ENCODE data around the gene CASP8.
"Not testable (repeated sequence)": the region's sequence is repeated elsewhere in the genome, so short reads cannot be mapped to it uniquely, and the experiment has no call there.

The CASP8 gene

GRCh38 chr2:201234663-201235135 is 25.6 kb upstream of the CASP8 start:
- DNase-seq = no peak
- Mint-ChIP-seq H3K4me3 (peak overlapping the region; percentile 95 to 97), H3K9me3 (peaks cover 0 to 3% of the 10 kb centered on the region in 2 donors), H3K27ac (peak overlapping the region; percentile 96 to 97), H3K4me1 (peaks cover 58% of the 10 kb centered on the region), H3K27me3 (no peaks in the 10 kb centered on the region)
- no peak for ATAC-seq

GRCh38 chr2:201235860-201236811 is 24.2 kb upstream of the CASP8 start:
- no peaks in the 10 kb centered on the region for H3K27me3 Mint-ChIP-seq
- ATAC-seq = peak; percentile 6
- peak overlapping the region; percentile 85 to 97 for H3K4me3 Mint-ChIP-seq
- DNase-seq = peak; percentile 52
- peaks cover 8 to 10% of the 10 kb centered on the region in 2 donors for H3K9me3 Mint-ChIP-seq
- H3K4me1 Mint-ChIP-seq = peaks cover 54% of the 10 kb centered on the region
- peak overlapping the region; percentile 89 to 95 for H3K27ac Mint-ChIP-seq

- no peak for ATAC-seq
- Mint-ChIP-seq H3K4me3 (peak overlapping the region in 1 of 2 donors; percentile 97), H3K4me1 (peaks cover 43% of the 10 kb centered on the region), H3K27ac (peak overlapping the region in 1 of 2 donors; percentile 23), H3K27me3 (no peaks in the 10 kb centered on the region), H3K9me3 (peaks cover 8 to 14% of the 10 kb centered on the region in 2 donors)
- no peak for DNase-seq
These were observed 22.7 kb upstream of the CASP8 start for GRCh38 chr2:201237486-201238123.

GRCh38 chr2:201239167-201239935 is 21.0 kb upstream of the CASP8 start:
- DNase-seq, ATAC-seq, H3K4me3 Mint-ChIP-seq, H3K27me3 Mint-ChIP-seq: not testable (repeated sequence)
- Mint-ChIP-seq H3K27ac (peak overlapping the region; percentile 68 to 77), H3K4me1 (peaks cover 44% of the 10 kb centered on the region), H3K9me3 (peaks cover 8 to 14% of the 10 kb centered on the region in 2 donors)

GRCh38 chr2:201242571-201243277 is 17.6 kb upstream of the CASP8 start:
- ATAC-seq (no peak), DNase-seq (no peak)
- peaks cover 8 to 14% of the 10 kb centered on the region in 2 donors for H3K9me3 Mint-ChIP-seq
- no peak overlapping the region for H3K27ac Mint-ChIP-seq
- H3K27me3 Mint-ChIP-seq = no peaks in the 10 kb centered on the region
- peaks cover 50% of the 10 kb centered on the region for H3K4me1 Mint-ChIP-seq
- H3K4me3 Mint-ChIP-seq = no peak overlapping the region

- Mint-ChIP-seq H3K4me3 (no peak overlapping the region), H3K27ac (peak overlapping the region in 1 of 2 donors; percentile 76), H3K27me3 (no peaks in the 10 kb centered on the region), H3K9me3 (peaks cover 3 to 14% of the 10 kb centered on the region in 2 donors), H3K4me1 (peaks cover 56% of the 10 kb centered on the region)
- ATAC-seq = no peak
- no peak for DNase-seq
These were observed 15.5 kb upstream of the CASP8 start for GRCh38 chr2:201244829-201245228.

- ATAC-seq = no peak
- H3K4me3 Mint-ChIP-seq = no peak overlapping the region
These were observed 14.1 kb upstream of the CASP8 start for GRCh38 chr2:201246280-201246679.

GRCh38 chr2:201248288-201248844 is 12.0 kb upstream of the CASP8 start:
- Mint-ChIP-seq H3K27ac (peak overlapping the region in 1 of 2 donors; percentile 3), H3K9me3 (peaks cover 5 to 9% of the 10 kb centered on the region in 2 donors), H3K27me3 (no peaks in the 10 kb centered on the region), H3K4me3 (no peak overlapping the region), H3K4me1 (peaks cover 75% of the 10 kb centered on the region)
- no peak for DNase-seq
- ATAC-seq = no peak

More at GRCh38 chr2:201246280-201246679, 14.1 kb upstream of the CASP8 start:
- Mint-ChIP-seq H3K27ac (no peak overlapping the region), H3K9me3 (peaks cover 0 to 12% of the 10 kb centered on the region in 2 donors), H3K4me1 (peaks cover 61% of the 10 kb centered on the region), H3K27me3 (no peaks in the 10 kb centered on the region)
- DNase-seq = no peak

- H3K27ac Mint-ChIP-seq = no peak overlapping the region
- ATAC-seq (no peak), DNase-seq (no peak)
- H3K27me3 Mint-ChIP-seq = no peaks in the 10 kb centered on the region
- H3K4me3 Mint-ChIP-seq = no peak overlapping the region
- H3K4me1 Mint-ChIP-seq = peaks cover 77% of the 10 kb centered on the region
- peaks cover 5 to 9% of the 10 kb centered on the region in 2 donors for H3K9me3 Mint-ChIP-seq
These were observed 10.4 kb upstream of the CASP8 start for GRCh38 chr2:201249889-201250288.

- H3K4me1 Mint-ChIP-seq = peaks cover 78% of the 10 kb centered on the region
- H3K9me3 Mint-ChIP-seq = peaks cover 5 to 9% of the 10 kb centered on the region in 2 donors
- DNase-seq (no peak), ATAC-seq (no peak)
- H3K4me3 Mint-ChIP-seq = no peak overlapping the region
- H3K27me3 Mint-ChIP-seq = no peaks in the 10 kb centered on the region
- H3K27ac Mint-ChIP-seq = no peak overlapping the region
These were observed 9.6 kb upstream of the CASP8 start for GRCh38 chr2:201250741-201251140.

- Mint-ChIP-seq H3K27ac (peak overlapping the region; percentile 80 to 94), H3K27me3 (no peaks in the 10 kb centered on the region), H3K4me3 (peak overlapping the region; percentile 29 to 50), H3K4me1 (peaks cover 90% of the 10 kb centered on the region), H3K9me3 (peaks cover 5 to 9% of the 10 kb centered on the region in 2 donors)
- DNase-seq (peak in 1 of 2 donors; percentile 51), ATAC-seq (peak; percentile 9)
These were observed 6.1 kb upstream of the CASP8 start for GRCh38 chr2:201254081-201254730.

GRCh38 chr2:201255408-201256033 is 4.8 kb upstream of the CASP8 start:
- Mint-ChIP-seq H3K9me3 (peaks cover 4 to 5% of the 10 kb centered on the region in 2 donors), H3K4me1 (peaks cover 93% of the 10 kb centered on the region), H3K27me3 (no peaks in the 10 kb centered on the region), H3K27ac (peak overlapping the region; percentile 80 to 94), H3K4me3 (no peak overlapping the region)
- no peak for DNase-seq
- ATAC-seq = no peak

- H3K4me3 Mint-ChIP-seq = no peak overlapping the region
These were observed 4.3 kb upstream of the CASP8 start for GRCh38 chr2:201256082-201256481.

More at GRCh38 chr2:201256082-201256481, 4.3 kb upstream of the CASP8 start:
- no peaks in the 10 kb centered on the region for H3K27me3 Mint-ChIP-seq
- peak overlapping the region in 1 of 2 donors; percentile 30 for H3K27ac Mint-ChIP-seq
- DNase-seq (no peak), ATAC-seq (no peak)
- peaks cover under 1 to 5% of the 10 kb centered on the region in 2 donors for H3K9me3 Mint-ChIP-seq
- H3K4me1 Mint-ChIP-seq = peaks cover 89% of the 10 kb centered on the region
